Glomerular visceral epithelial cell (primary cell): ENCODE results near the gene BCAP29.

ENCODE experiments used
- DNase-seq: peaks from one replicate; pipeline ENCODE4 v3.0.0-alpha.2; 2016; ENCODE audit errors: extremely low spot score

BCAP29 gene

GRCh38 chr7:107666790-107667189 is 86.7 kb downstream of the BCAP29 start:
- DNase-seq, result no peak

- no peak for DNase-seq
Observed at GRCh38 chr7:107667341-107667740, 87.3 kb downstream of the BCAP29 start.

GRCh38 chr7:107668296-107668695 is 88.2 kb downstream of the BCAP29 start:
- DNase-seq, result no peak
